ENCODE results near the gene OSBPL6. TPM values are rescaled to one million over a fixed set of nuclear protein-coding genes. Genes with fewer than 3 reads are reported as not detected.
"Not testable (repeated sequence)": the region's sequence is repeated elsewhere in the genome, so short reads cannot be mapped to it uniquely, and the experiment has no call there.

The OSBPL6 gene
- total and polyA plus RNA-seq, 2 experiments from 2014 or later: 0.60 to 1.8 TPM

GRCh38 chr2:178345951-178346350 lies 151.6 kb downstream of the OSBPL6 start:
- DNase-seq (ENCODE audit: low read depth in 1 of 2, low spot score in 1 of 2): no peak
- Histone ChIP-seq H3K4me1 (ENCODE audit: low read depth) (no peaks in the 10 kb centered on the region), H3K27ac (no peak overlapping the region), H3K27me3 (no peaks in the 10 kb centered on the region), H3K36me3 (no peaks in the 10 kb centered on the region), H3K4me3 (no peak overlapping the region), H3K9me3 (ENCODE audit: low read depth) (no peaks in the 10 kb centered on the region)
- no peak for TF ChIP-seq CTCF (IDR thresholded peaks at IDR 0.05; ENCODE audit: low read depth, low read length)

GRCh38 chr2:178350051-178350450 lies 155.7 kb downstream of the OSBPL6 start:
- H3K4me3 ChIP-seq: no peak overlapping the region
- DNase-seq (ENCODE audit: low read depth in 1 of 2, low spot score in 1 of 2): no peak
- no peaks in the 10 kb centered on the region for H3K27me3 ChIP-seq
- H3K4me1 ChIP-seq (ENCODE audit: low read depth): no peaks in the 10 kb centered on the region
- no peak overlapping the region for H3K27ac ChIP-seq
- no peaks in the 10 kb centered on the region for H3K9me3 ChIP-seq (ENCODE audit: low read depth)
- TF ChIP-seq CTCF (IDR thresholded peaks at IDR 0.05; ENCODE audit: low read depth, low read length): no peak
- no peaks in the 10 kb centered on the region for H3K36me3 ChIP-seq

DNA sequence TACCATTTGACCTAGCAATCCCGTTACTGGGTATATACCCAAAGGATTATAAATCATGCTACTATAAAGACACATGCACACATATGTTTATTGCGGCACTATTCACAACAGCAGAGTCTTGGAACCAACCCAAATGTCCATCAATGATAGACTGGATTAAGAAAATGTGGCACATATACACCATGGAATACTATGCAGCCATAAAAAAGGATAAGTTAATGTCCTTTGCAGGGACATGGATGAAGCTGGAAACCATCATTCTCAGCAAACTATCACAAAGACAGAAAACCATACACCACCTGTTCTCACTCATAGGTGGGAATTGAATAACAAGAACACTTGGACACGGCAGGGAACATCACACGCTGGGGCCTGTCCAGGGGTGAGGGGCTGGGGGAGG lies 163.4 kb downstream of the OSBPL6 start:
- not testable (repeated sequence) for H3K27ac ChIP-seq; DNase-seq (ENCODE audit: low read depth in 1 of 2, low spot score in 1 of 2); H3K4me3 ChIP-seq; H3K4me1 ChIP-seq (ENCODE audit: low read depth); H3K36me3 ChIP-seq; H3K27me3 ChIP-seq; H3K9me3 ChIP-seq (ENCODE audit: low read depth)

DNA sequence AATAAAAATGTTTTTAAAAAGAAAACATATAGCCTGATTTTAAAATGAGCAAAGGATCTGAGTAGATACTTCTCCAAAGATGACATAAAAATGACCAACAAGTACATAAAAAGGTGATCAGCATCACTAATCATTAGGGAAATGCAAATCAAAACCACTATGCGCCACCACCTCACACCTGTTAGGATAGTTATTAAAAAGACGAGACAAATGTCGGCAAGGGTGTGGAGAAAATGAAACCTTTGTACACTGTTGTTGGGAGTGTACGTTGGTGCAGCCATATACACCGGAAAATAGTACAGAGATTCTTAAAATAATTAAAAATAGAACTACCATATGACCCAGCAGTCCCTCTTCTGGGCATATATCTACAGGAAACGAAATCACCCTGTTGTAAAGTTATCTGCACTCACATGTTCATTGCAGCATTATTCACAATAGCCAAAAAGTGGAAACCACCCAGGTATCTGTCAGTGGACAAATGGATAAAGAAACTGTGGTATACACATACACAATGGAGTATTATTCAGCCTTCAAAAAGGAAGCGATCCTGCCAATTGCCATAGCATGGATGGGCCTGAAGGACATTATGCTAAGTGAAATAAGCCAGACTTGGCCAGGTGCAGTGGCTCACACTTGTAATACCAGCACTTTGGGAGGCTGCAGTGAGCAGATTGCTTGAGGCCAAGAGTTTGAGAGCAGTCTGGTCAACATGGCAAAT lies 165.0 kb downstream of the OSBPL6 start:
- no peak for DNase-seq (ENCODE audit: low read depth in 1 of 2, low spot score in 1 of 2)
- H3K4me3 ChIP-seq: no peak overlapping the region
- H3K4me1 ChIP-seq (ENCODE audit: low read depth): no peaks in the 10 kb centered on the region
- H3K9me3 ChIP-seq (ENCODE audit: low read depth): no peaks in the 10 kb centered on the region
- TF ChIP-seq CTCF (IDR thresholded peaks at IDR 0.05; ENCODE audit: low read depth, low read length): no peak
- no peaks in the 10 kb centered on the region for H3K36me3 ChIP-seq
- no peaks in the 10 kb centered on the region for H3K27me3 ChIP-seq
- H3K27ac ChIP-seq: no peak overlapping the region

GRCh38 chr2:178361588-178361987 lies 167.3 kb downstream of the OSBPL6 start:
- Histone ChIP-seq H3K4me3 (no peak overlapping the region), H3K27ac (no peak overlapping the region)

More at GRCh38 chr2:178361588-178361987, 167.3 kb downstream of the OSBPL6 start:
- DNase-seq (ENCODE audit: low read depth in 1 of 2, low spot score in 1 of 2): no peak
- no peaks in the 10 kb centered on the region for H3K27me3 ChIP-seq
- H3K36me3 ChIP-seq: no peaks in the 10 kb centered on the region
- H3K4me1 ChIP-seq (ENCODE audit: low read depth): no peaks in the 10 kb centered on the region
- no peaks in the 10 kb centered on the region for H3K9me3 ChIP-seq (ENCODE audit: low read depth)
- no peak for TF ChIP-seq CTCF (IDR thresholded peaks at IDR 0.05; ENCODE audit: low read depth, low read length)

Data from cardiac muscle cell (in vitro differentiated cells and primary cell).